ENCODE measurements around the gene THADA. TPM values are rescaled to one million over a fixed set of nuclear protein-coding genes. Genes with fewer than 3 reads are reported as not detected.

Gene THADA
- total RNA-seq, 3 donors from 2014 or later (not counting 1 experiment from before 2014, with no cell fraction given) = 34.1 to 35.7 (median 35.3) TPM

DNA sequence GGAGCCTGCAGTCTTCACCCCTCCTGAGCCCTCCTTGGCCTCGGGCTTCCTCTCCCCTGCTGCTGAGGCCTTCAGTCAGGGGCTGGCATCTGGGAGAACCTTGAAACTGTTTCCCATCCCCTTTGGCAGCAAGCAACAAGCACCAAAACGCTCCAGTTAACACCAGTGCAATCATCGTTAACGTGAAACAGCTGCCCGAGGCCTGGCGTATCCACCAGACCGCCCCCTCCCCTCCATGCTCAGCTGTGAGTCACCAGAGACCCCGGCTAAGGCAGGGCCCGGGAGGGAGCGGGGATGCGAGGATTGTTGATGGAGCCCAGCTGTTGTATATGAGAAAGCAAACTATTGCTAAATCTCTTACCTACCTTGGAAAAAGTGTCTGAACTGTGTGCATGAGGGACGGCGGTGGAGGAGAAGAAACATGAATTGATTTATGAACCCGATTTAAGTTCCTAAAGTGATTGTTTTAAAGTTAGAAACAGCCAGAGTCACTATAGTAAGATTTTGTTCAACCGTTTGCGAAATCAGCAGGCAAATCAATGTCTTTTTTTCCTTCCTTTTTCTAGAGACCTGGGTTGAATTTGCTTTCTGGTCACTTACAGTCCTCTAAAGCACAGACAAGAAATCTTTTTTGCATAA, 374.6 kb downstream of the THADA start:
- Histone ChIP-seq H3K9me3 (ENCODE audit: control insufficient read depth, insufficient read depth, low read length) (no peaks in the 10 kb centered on the region), H3K27ac (ENCODE audit: low read length) (peak overlapping the region; percentile 96), H3K27me3 (ENCODE audit: control insufficient read depth, insufficient read depth, low read length) (no peaks in the 10 kb centered on the region), H3K36me3 (ENCODE audit: control insufficient read depth, insufficient read depth, low read length) (peaks cover 36% of the 10 kb centered on the region), H3K4me3 (ENCODE audit: low read length) (peak overlapping the region; percentile 92), H3K4me1 (ENCODE audit: control insufficient read depth, insufficient read depth, low read length) (peaks cover 54% of the 10 kb centered on the region)
- no peak for TF ChIP-seq CTCF (IDR thresholded peaks at IDR 0.05)
- peak; percentile 29 to 48 for DNase-seq
- Mint-ChIP-seq H3K27ac (peak overlapping the region; percentile 90 to 99), H3K36me3 (peaks cover 20% of the 10 kb centered on the region), H3K4me1 (peaks cover 61 to 66% of the 10 kb centered on the region in 2 donors), H3K27me3 (ENCODE audit: low read depth in 2 of 2) (peaks cover 0 to 4% of the 10 kb centered on the region in 2 donors), H3K4me3 (peak overlapping the region; percentile 82), H3K9me3 (no peaks in the 10 kb centered on the region)
- ATAC-seq = no peak
- WGBS (ENCODE audit: insufficient coverage) = 2% methylated on average over 14 of the region's 16 CpGs
- intact Hi-C loops (cut with micrococcal nuclease) = no loop called here

DNA sequence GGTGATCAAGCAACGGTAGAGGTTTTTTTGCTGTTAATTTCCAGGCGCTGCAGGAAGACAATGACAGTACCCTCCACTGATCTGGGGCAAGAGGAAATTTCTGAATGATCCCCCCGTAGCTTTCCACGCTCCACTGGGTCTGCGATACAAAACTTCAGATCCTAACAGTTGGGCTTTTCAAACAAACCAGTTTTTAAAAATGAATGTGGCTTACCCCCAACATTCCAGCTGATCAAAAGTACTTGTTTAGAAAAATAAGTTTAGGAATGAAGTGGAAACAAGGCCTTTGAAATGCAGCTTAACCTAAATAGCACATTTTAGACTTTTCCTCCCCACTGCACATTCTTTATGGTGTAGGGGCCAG, 375.1 kb downstream of the THADA start:
- Mint-ChIP-seq H3K36me3 (peaks cover 20% of the 10 kb centered on the region), H3K4me3 (peak overlapping the region; percentile 82), H3K9me3 (no peaks in the 10 kb centered on the region), H3K4me1 (peaks cover 65 to 66% of the 10 kb centered on the region in 2 donors), H3K27ac (peak overlapping the region; percentile 90 to 99), H3K27me3 (ENCODE audit: low read depth in 2 of 2) (peaks cover 0 to 4% of the 10 kb centered on the region in 2 donors)
- 0% methylated on average over 5 of the region's 5 CpGs for WGBS (ENCODE audit: insufficient coverage)
- Histone ChIP-seq H3K27ac (ENCODE audit: low read length) (peak overlapping the region; percentile 96), H3K36me3 (ENCODE audit: control insufficient read depth, insufficient read depth, low read length) (peaks cover 36% of the 10 kb centered on the region), H3K27me3 (ENCODE audit: control insufficient read depth, insufficient read depth, low read length) (no peaks in the 10 kb centered on the region), H3K4me1 (ENCODE audit: control insufficient read depth, insufficient read depth, low read length) (peaks cover 58% of the 10 kb centered on the region), H3K4me3 (ENCODE audit: low read length) (peak overlapping the region; percentile 92), H3K9me3 (ENCODE audit: control insufficient read depth, insufficient read depth, low read length) (no peaks in the 10 kb centered on the region)
- DNase-seq (no peak), ATAC-seq (no peak)
- no peak for TF ChIP-seq CTCF (IDR thresholded peaks at IDR 0.05)
- intact Hi-C loops (cut with micrococcal nuclease) = no loop called here

GRCh38 chr2:43220229-43220751, 375.5 kb downstream of the THADA start:
- peak overlapping the region; percentile 92 for H3K4me3 ChIP-seq (ENCODE audit: low read length)
- ATAC-seq (no peak), DNase-seq (no peak)
- H3K27ac ChIP-seq (ENCODE audit: low read length) = peak overlapping the region; percentile 96
- H3K9me3 ChIP-seq (ENCODE audit: control insufficient read depth, insufficient read depth, low read length) = no peaks in the 10 kb centered on the region
- Mint-ChIP-seq H3K27ac (peak overlapping the region; percentile 90 to 99), H3K4me1 (peaks cover 66 to 68% of the 10 kb centered on the region in 2 donors), H3K4me3 (peak overlapping the region; percentile 82), H3K9me3 (no peaks in the 10 kb centered on the region), H3K36me3 (peaks cover 20% of the 10 kb centered on the region), H3K27me3 (ENCODE audit: low read depth in 2 of 2) (peaks cover 0 to 4% of the 10 kb centered on the region in 2 donors)
- peaks cover 33% of the 10 kb centered on the region for H3K36me3 ChIP-seq (ENCODE audit: control insufficient read depth, insufficient read depth, low read length)
- no peak for TF ChIP-seq CTCF (IDR thresholded peaks at IDR 0.05)
- 0% methylated on average over 9 of the region's 10 CpGs for WGBS (ENCODE audit: insufficient coverage)
- peaks cover 58% of the 10 kb centered on the region for H3K4me1 ChIP-seq (ENCODE audit: control insufficient read depth, insufficient read depth, low read length)
- intact Hi-C loops (cut with micrococcal nuclease) = no loop called here
- no peaks in the 10 kb centered on the region for H3K27me3 ChIP-seq (ENCODE audit: control insufficient read depth, insufficient read depth, low read length)

All from natural killer cell (primary cell).